Stimulated activated CD4-positive, alpha-beta T cell treated with anti-CD3 and anti-CD28 coated beads, Interleukin-4, amount 100 ng/mL, for 48 hours (primary cell): ENCODE results near the gene ZDHHC16.
"Not testable (repeated sequence)": the region's sequence is repeated elsewhere in the genome, so short reads cannot be mapped to it uniquely, and the experiment has no call there.

Experiments
- DNase-seq, 2 donors: peaks; one replicate each; pipeline ENCODE4 v3.0.0-alpha.2; 2020; ENCODE audit warnings: low read depth in 2 of 2

The ZDHHC16 gene

DNA sequence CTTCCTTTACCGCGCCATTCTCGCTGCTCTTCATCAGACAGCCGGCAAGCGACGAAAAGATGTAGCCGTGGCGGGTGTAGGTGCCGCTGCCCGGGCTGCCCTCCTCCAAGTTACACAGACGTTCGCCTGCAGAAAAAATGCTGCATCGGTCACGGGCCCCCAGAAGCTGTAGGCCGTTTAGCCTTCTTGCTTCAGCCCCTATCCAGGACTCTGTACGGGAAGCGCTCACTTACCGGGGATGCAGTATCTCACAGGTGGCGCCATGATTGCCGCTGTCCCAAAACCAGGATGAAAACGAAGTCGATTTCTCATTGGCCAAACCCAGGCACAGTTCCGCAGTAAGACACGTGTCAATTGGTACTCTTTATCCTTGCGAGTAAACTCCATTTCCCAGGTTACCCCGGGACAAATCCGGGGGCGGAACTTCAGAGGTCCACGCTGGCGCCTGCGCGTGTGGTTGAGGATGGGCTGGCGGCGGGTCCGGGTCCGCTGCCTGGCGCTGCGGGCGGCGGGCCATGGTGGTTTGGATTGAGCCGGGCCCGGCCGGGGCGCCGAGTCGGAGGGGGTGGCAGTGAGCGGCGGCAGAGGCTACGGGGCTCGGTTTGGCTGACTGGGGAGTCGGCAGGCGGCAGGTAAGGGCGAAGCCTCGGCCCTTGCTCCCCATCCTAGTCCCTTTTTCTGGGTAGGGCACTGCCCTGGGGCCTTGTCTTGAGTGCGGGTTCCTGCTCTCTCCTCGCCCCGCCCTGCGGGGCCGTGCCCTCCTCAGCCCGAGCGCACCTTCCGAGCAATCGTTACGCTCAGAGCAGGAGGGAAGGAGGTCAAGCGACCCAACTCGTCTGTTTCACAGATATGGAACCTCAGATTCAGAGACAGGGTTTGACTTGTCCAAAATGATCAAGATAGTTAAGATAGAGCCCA, at the start of gene ZDHHC16, which contains the start of gene EXOSC1:
ZDHHC16 (plus strand) TSS at position 454 of the 918 bp plus-strand sequence. CDS start 5,501 bp downstream, outside the sequence.
EXOSC1 (minus strand) TSS at position 285 of the 918 bp plus-strand sequence; CDS start at position 264, 21 bp downstream.
- peak; percentile 85 to 92 for DNase-seq

- DNase-seq: no peak
Observed at GRCh38 chr10:97399843-97400545, 46.0 kb upstream of the ZDHHC16 start.

DNA sequence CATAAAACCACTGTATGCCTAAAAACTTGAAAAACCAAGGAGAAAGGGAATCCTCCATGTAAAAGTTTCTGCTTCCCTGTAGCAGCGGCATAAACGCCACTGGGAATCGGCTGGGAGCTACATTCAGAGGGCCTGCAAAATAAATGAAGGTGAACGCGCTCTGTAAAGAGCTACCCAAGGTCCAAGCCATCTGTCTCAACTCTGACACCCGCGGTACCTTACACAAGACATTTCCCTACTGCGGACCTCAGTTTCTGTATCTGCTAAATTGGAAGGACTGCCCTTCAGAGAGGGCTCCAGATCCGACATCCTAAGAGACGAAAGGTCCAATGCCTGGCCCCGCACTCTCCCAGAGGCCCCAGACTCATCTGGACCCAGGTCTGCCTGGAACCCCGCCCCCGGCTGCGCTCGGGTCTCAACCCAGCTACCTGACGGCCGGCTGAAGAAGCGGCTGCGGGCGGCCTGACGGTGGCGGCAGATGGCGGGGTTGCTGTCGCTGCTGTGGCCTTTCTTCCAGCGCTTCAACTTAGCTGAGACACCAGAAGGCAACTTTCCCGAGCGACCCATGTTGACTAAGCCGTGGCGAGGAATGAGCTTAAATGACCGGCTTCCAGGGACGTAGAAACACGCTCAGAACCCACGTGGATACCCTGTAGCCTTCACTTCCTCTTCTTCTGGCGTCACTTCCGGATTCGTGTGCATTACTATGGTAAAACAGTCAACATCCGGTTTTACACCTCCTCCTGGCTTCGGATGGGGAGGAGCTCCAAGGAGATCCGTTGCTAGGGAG, 45.1 kb upstream of the ZDHHC16 start, which contains the start of gene RRP12:
RRP12 (minus strand) TSS at position 676 of the 790 bp plus-strand sequence; CDS start at position 567, 109 bp downstream.
- peak; percentile 56 to 81 for DNase-seq

GRCh38 chr10:97401455-97401919, 44.5 kb upstream of the ZDHHC16 start:
- DNase-seq: no peak

GRCh38 chr10:97404044-97404443, 41.9 kb upstream of the ZDHHC16 start:
- no peak for DNase-seq

GRCh38 chr10:97406064-97406463, 39.9 kb upstream of the ZDHHC16 start:
- DNase-seq: no peak

DNA sequence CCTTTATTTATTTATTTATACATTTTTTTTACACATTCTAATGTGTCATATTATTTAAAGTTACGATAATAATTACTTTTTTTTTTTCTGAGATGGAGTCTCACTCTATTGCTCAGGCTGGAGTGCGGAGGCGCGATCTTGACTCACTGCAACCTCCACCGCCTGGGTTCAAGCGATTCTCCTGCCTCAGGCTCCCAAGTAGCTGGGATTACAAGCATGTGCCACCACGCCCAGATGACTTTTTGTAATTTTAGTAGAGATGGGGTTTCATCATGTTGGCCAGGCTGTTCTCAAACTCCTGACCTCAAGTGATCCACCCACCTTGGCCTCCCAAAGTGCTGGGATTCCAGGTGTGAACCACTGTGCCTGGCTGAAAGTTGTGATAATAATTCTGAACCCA, 39.5 kb upstream of the ZDHHC16 start:
- DNase-seq: not testable (repeated sequence)

DNA sequence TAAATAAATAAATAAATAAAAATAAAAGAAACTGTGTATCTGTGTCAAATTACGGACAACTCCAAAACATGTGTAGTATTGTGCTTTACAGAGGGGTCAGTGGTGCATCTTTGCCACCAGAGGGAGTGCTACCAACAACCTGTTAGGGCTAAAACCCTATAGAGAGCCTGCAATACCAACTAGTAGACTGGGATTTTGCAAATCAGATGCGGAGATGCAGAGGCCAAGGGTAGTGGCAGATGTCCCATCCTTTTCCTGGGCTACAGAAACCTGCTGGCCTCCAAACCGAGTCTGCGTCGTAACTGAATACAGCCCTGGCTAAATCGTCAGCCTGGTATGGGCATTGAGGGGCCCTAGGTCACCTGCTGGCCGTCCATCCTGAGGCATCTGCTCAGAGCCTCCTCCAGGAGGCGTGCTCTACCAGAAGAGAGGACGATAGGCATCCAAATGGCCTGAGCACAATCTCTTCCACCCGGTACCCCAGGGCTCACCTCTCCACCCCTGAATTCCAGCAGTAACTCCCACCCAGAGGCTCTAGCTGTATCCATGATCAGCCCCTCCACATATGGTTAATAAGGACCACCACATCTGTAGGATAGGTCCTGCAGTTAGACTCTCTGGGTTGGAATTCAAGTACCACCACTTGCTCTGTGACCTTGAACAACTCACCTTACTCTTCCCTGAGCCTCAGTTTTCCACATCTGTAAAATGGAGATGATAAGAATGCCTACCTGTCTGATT, 38.6 kb upstream of the ZDHHC16 start:
- peak in 1 of 2 donors; percentile 57 for DNase-seq

GRCh38 chr10:97407952-97408248, 38.1 kb upstream of the ZDHHC16 start:
- no peak for DNase-seq

- no peak for DNase-seq
Observed at GRCh38 chr10:97408496-97408992, 37.4 kb upstream of the ZDHHC16 start.

DNA sequence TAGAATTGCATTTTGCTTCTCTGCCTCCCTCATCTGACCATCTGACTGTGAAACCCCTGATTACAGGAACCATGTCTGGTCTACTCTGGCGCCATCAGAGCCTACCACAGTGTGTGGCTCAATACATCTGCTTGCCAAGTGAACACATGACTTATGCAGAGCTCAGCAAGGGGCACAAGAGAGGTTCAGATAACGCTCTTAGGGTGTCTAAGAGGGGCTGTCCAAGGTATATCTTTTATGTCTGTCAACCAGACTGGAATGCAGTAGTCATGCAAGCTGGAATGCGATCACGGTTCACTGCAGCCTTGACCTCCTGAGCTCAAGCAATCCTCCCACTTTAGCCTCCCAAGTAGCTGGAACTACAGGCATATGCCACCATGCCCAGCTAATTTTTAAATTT, 34.6 kb upstream of the ZDHHC16 start:
- DNase-seq: no peak

DNA sequence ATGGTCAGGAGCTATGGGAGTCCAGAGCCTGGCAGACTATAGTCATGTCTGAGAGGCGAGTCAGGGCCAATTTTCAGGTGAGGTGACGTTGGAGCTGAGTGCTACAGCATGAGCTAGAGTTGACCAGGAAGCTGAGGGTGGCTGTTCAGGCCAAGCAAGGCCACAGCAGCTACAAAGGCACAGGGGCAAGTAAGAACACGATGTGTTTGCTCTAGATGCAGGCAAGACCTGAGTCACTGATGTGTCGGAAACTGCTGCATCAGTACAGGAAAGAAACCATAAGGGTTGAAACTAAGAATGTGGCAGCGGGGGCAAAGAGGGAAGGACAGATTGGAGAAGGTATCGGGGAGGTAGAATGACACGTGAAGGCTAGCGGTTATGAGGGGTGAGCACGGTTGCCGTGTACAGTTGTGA, 33.1 kb upstream of the ZDHHC16 start:
- DNase-seq: peak in 1 of 2 donors; percentile 70

- no peak for DNase-seq
Observed at GRCh38 chr10:97416565-97416964, 29.4 kb upstream of the ZDHHC16 start.

DNA sequence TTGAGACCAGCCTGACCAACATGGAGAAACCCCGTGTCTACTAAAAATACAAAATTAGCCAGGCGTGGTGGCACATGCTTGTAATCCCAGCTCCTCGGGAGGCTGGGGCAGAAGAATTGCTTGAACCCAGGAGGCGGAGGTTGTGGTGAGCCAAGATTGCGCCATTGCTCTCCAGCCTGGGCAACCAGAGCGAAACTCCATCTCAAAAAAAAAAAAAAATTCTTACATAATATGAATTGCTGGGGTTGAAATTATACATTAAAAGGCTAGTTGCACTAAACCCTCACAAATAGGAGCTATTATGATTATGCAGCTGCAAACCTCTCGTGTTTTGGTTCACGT, 22.2 kb upstream of the ZDHHC16 start:
- not testable (repeated sequence) for DNase-seq

- DNase-seq: peak; percentile 91
Observed at GRCh38 chr10:97425964-97426775, 19.8 kb upstream of the ZDHHC16 start, which contains the start of gene PGAM1. PGAM1 (plus strand) TSS chr10:97426191; CDS start chr10:97426308, 117 bp downstream.

DNA sequence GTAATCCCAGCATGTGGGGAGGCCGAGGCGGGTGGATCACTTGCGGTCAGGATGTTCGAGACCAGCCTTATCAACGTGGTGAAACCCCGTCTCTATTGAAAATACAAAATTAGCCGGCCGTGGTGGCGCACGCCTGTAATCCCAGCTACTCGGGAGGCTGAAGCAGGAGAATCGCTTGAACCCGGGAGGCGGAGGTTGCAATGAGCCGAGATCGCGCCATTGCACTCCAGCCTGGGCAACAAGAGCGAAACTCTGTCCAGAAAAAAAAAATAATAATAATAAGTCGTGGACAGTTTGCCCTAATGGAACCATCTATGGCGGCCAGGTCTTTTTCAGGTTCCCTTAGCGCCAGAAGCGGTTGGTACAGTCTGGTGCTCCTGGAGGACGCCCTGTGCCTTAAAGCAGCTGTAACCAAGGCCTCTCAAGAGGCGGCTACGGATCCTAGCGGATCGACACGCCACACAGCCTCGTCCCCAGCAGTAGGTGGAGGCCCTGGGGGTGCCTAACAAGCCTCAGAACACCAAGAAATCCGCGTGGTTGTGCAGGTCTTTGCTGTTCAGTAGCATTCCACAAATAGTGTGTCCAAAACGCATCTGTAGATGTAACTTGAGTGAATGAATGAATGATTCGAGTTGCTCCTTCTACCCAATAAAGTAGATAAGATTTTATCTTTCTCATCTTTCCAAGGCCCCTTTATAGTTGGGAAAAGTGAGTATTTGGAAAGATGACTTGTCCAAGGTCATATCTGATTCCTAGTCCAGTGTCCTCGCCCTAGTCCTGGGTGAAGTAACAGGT, 19.0 kb upstream of the ZDHHC16 start:
- no peak for DNase-seq

DNA sequence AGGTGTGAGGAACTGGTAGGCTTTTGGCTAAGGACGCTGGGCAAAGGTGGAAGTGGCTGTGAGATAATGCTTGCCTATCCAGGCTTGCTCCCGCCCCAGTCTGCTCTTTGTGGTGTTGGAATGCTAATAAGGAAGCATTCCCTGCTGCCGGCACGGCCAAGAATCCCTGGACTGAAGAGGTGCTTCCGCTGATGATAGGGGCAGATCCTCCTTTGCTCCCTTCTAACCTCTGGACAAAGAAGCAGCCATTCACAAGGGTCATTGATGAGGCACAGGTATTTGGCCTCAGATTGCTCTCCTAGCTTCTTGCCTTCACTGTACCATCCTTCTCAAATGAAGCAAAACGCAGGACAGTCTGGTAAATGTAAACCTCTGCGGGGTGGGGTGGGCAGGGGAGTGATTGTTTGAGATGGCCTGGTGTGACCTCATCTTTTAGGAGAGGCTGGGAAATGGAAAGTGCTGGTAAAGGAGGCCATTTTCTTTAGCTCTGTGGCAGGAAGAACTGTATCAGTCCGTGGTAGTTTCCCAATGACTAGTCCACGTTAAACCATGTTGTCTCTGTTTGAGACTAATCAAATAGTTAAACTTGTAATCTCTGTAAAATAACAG, 18.3 kb upstream of the ZDHHC16 start:
- DNase-seq: peak in 1 of 2 donors; percentile 48

DNA sequence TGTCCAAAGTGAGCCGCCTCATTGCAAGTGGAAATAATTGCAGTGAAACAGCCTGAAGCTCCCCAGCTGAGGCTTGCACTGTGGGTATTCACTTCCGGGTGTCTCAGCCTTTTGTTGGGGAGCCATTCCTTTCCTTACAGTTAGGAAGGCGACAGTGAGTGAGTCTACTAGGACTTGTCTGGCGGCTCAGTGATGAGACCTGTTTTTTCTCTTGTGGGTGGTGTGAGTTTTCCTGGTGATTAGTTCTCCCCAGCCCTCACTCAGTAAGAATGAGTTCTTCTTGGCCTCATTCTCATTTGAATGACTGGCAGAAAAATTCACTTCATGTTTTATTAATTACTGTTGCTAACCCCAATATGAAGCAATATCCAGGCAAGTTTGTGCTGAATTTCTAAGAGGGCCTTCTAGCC, 17.4 kb upstream of the ZDHHC16 start:
- DNase-seq: no peak

DNA sequence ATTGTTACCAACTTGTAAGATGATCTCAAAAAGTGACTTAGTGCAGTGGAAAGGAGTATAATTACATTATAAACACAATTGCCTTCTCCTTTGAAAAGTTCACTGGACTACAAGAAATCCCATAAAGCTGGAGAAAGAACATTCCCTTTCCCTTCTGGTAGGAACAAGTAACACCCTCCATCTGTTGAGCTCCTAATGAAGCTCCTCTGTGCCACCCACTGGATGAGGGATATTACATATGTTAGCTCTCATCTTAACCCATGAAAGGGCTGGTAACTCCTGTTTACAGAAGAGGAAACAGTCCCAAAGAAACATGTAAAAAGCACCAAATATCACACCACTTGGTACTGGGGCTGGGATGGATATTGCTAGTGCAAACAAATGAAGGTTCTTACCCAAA, 11.9 kb upstream of the ZDHHC16 start:
- DNase-seq: no peak
